B cell (primary cell): ENCODE measurements around the gene TAF1. TPM values are rescaled to one million over a fixed set of nuclear protein-coding genes. Genes with fewer than 3 reads are reported as not detected.

ENCODE experiments used
- ATAC-seq: fragments of 200-7000 bp; cut with Tn5 transposase; one replicate; pipeline ENCODE4 v1.10.0; 2021; ENCODE audit warnings: low read depth, mild to moderate bottlenecking, moderate number of reproducible peaks, moderate library complexity
- CTCF ChIA-PET: fragments of 350-600 bp; sonication (Branson Sonifier 250); formaldehyde crosslinking; loops from one replicate; lab custom pipeline; 2021; ENCODE audit warnings: antibody characterized with exemption, inconsistent platforms; lab: Charles Lee
- POLR2A ChIA-PET: fragments of 350-600 bp; sonication (Branson Sonifier 250); formaldehyde crosslinking; loops from one replicate; lab custom pipeline; 2021; ENCODE audit warnings: antibody characterized with exemption; lab: Charles Lee
- DNase-seq: peaks from one replicate; pipeline ENCODE4 v3.0.0; 2013
- H2AFZ ChIP-seq: 2 replicates; pipeline ENCODE4 v1.6.1; 2012; ENCODE audit warnings: mild to moderate bottlenecking, low read depth, low read length; ENCODE audit not compliant: insufficient read depth, poor library complexity, severe bottlenecking
- H3K27ac ChIP-seq, 2 donors: 1 replicate in 1 of 2; 2 replicates in 1 of 2; pipeline ENCODE4 v1.5.1; 2012 to 2013; ENCODE audit warnings: low read length in 2 of 2, mild to moderate bottlenecking in 2 of 2, moderate library complexity in 1 of 2
- H3K27me3 ChIP-seq, 4 experiments: fragments of 200-600 bp in 1 of 4; sonication (generic) in 1 of 4; replicated peaks in 1 of 4; 1 replicate in 2 of 4; 2 replicates in 2 of 4; pipeline versions ENCODE4 v1.6.1 to v1.7.0; 2013 to 2016; ENCODE audit warnings: low read length in 3 of 4, mild to moderate bottlenecking in 2 of 4, mixed read lengths in 1 of 4, moderate library complexity in 1 of 4; ENCODE audit not compliant: insufficient read depth in 4 of 4, control insufficient read depth in 3 of 4; ENCODE audit errors: control extremely low read depth in 1 of 4
- H3K36me3 ChIP-seq, 2 experiments: replicated peaks in 1 of 2; 1 replicate in 1 of 2; 2 replicates in 1 of 2; pipeline versions ENCODE4 v1.6.1 to v1.7.1; 2013; ENCODE audit warnings: low read length in 1 of 2; ENCODE audit not compliant: insufficient read depth in 2 of 2, control insufficient read depth in 1 of 2; ENCODE audit errors: control extremely low read depth in 1 of 2, extremely low read depth in 1 of 2
- H3K4me1 ChIP-seq, 2 donors: fragments of 200-600 bp in 1 of 2; sonication (generic) in 1 of 2; 1 replicate in 1 of 2; 2 replicates in 1 of 2; pipeline versions ENCODE4 v1.5.1 to v1.6.1; 2013 to 2017; ENCODE audit warnings: low read length in 2 of 2; ENCODE audit not compliant: control insufficient read depth in 2 of 2, insufficient read depth in 2 of 2
- H3K4me2 ChIP-seq: replicated peaks from 2 replicates; pipeline ENCODE3; 2012; ENCODE audit warnings: mild to moderate bottlenecking, low read depth, low read length; ENCODE audit not compliant: poor library complexity, severe bottlenecking
- H3K4me3 ChIP-seq, 5 experiments: fragments of 200-600 bp in 1 of 5; sonication (generic) in 1 of 5; 1 replicate in 3 of 5; 2 replicates in 2 of 5; pipeline versions ENCODE4 v1.5.1 to v1.7.0; 2011 to 2016; ENCODE audit warnings: low read length in 4 of 5, mild to moderate bottlenecking in 4 of 5, low read depth in 2 of 5, control low read depth in 1 of 5, moderate library complexity in 1 of 5; ENCODE audit not compliant: insufficient read depth in 1 of 5; ENCODE audit errors: control extremely low read depth in 1 of 5, extremely low read depth in 1 of 5
- H3K79me2 ChIP-seq: fragments of 200-600 bp; sonication (generic); one replicate; pipeline ENCODE4 v1.6.0; 2016; ENCODE audit warnings: low read length; ENCODE audit not compliant: control insufficient read depth, insufficient read depth
- H3K9ac ChIP-seq: fragments of 200-600 bp; sonication (generic); 2 replicates; pipeline ENCODE4 v1.6.1; 2017; ENCODE audit warnings: mild to moderate bottlenecking, low read length, moderate library complexity
- H3K9me3 ChIP-seq, 3 donors: one replicate each; pipeline versions ENCODE4 v1.6.1 to v1.7.1; 2013; ENCODE audit warnings: low read length in 2 of 3; ENCODE audit not compliant: control insufficient read depth in 2 of 3, insufficient read depth in 1 of 3; ENCODE audit errors: control extremely low read depth in 1 of 3
- H4K20me1 ChIP-seq: 2 replicates; pipeline ENCODE4 v1.6.0; 2012; ENCODE audit warnings: mild to moderate bottlenecking, low read length; ENCODE audit not compliant: insufficient read depth, control insufficient read depth, poor library complexity, severe bottlenecking
- H3K27ac Mint-ChIP-seq: one replicate; pipeline ENCODE4 v1.8.0; 2021; ENCODE audit warnings: mixed read lengths
- H3K27me3 Mint-ChIP-seq: one replicate; pipeline ENCODE4 v1.8.0; 2021; ENCODE audit warnings: mixed read lengths
- H3K4me1 Mint-ChIP-seq: one replicate; pipeline ENCODE4 v1.8.0; 2021; ENCODE audit warnings: mixed read lengths
- H3K4me3 Mint-ChIP-seq: one replicate; pipeline ENCODE4 v1.8.0; 2021; ENCODE audit warnings: mixed read lengths
- H3K9me3 Mint-ChIP-seq: one replicate; pipeline ENCODE4 v1.8.0; 2022; ENCODE audit warnings: mixed read lengths; ENCODE audit not compliant: insufficient read depth
- CTCF ChIP-seq: fragments of 200-600 bp; IDR thresholded peaks from one replicate; pipeline ENCODE4 v1.8.0; 2022; ENCODE audit warnings: antibody characterized with exemption, mild to moderate bottlenecking
- EZH2 ChIP-seq: IDR thresholded peaks from 2 replicates; pipeline ENCODE4 v1.6.1; 2012; ENCODE audit warnings: borderline replicate concordance, low read depth, mild to moderate bottlenecking, moderate library complexity, low read length; ENCODE audit not compliant: insufficient read depth, poor library complexity, severe bottlenecking
- WGBS: methylation state at CpG from one replicate; pipeline ENCODE4 v1.1.5; 2013; ENCODE audit warnings: missing lambda C conversion rate; ENCODE audit not compliant: insufficient coverage; 5-methylcytosine and 5-hydroxymethylcytosine counted together
- intact Hi-C: fragments of 100-400 bp; cut with micrococcal nuclease; formaldehyde crosslinking; loops from one replicate; pipeline ENCODE4 v1.10.0; 2022
- polyA plus RNA-seq: library from polyadenylated mRNA; depleted of rRNA; stranded (reverse); fragments of >200 nt; gene quantifications from 2 replicates; pipeline ENCODE4 v1.2.3, GENCODE V29; 2012
- total RNA-seq, 2 donors: library from RNA; stranded (reverse); fragments of 120-200 nt in 1 of 2; gene quantifications; 1 replicate in 1 of 2; 2 replicates in 1 of 2; pipeline versions ENCODE4 v1.2.3 to v1.2.4, GENCODE V29; 2013 to 2022

TAF1 gene
- total and polyA plus RNA-seq, 2 donors (not counting 1 experiment from before 2014, with no cell fraction given), result 12.2 to 97.5 TPM

DNA sequence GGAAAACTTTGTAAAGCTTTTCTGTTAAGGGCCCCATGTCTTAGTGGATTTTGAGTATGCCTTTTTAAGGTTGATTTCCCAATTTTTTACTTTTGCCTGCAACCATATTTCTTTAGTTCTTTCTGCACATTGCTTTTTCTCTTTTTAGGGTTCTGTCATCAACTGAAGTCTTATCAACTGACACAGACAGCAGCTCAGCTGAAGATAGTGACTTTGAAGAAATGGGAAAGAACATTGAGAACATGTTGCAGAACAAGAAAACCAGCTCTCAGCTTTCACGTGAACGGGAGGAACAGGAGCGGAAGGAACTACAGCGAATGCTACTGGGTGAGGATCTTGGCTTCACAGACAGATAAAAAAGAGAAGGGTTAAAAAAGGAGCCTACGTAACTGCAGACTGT, 27.8 kb downstream of the TAF1 start:
- H3K4me3 ChIP-seq, result no peak overlapping the region
- H3K27me3 ChIP-seq, result no peaks in the 10 kb centered on the region
- H3K9me3 ChIP-seq, result no peaks in the 10 kb centered on the region
- no peak overlapping the region for H3K27ac Mint-ChIP-seq
- CTCF ChIA-PET, result no interaction called here
- no peaks in the 10 kb centered on the region for H3K4me1 Mint-ChIP-seq
- H3K4me3 Mint-ChIP-seq, result no peak overlapping the region
- no peak overlapping the region for H3K4me2 ChIP-seq
- DNase-seq, result no peak
- TF ChIP-seq CTCF (no peak), EZH2 (no peak)
- no peaks in the 10 kb centered on the region for H3K27me3 Mint-ChIP-seq
- H2AFZ ChIP-seq, result no peak overlapping the region
- ATAC-seq, result no peak
- peaks cover 2 to 74% of the 10 kb centered on the region in 2 experiments for H3K36me3 ChIP-seq
- intact Hi-C loops, result loop anchor here (10.0 kb wide), 1 partner anchor 171 kb away; no protein-coding TSS in a partner anchor
- no peak overlapping the region for H3K27ac ChIP-seq
- 96% methylated on average over 5 of the region's 5 CpGs for WGBS
- no peak overlapping the region for H3K9ac ChIP-seq
- H3K4me1 ChIP-seq, result no peaks in the 10 kb centered on the region
- no peaks in the 10 kb centered on the region for H3K9me3 Mint-ChIP-seq
- H4K20me1 ChIP-seq, result no peaks in the 10 kb centered on the region
- H3K79me2 ChIP-seq, result no peaks in the 10 kb centered on the region
- POLR2A ChIA-PET, result no interaction called here

GRCh38 chrX:71396576-71396975, 30.4 kb downstream of the TAF1 start:
- H3K27ac ChIP-seq, result no peak overlapping the region
- Mint-ChIP-seq H3K4me1 (no peaks in the 10 kb centered on the region), H3K27me3 (no peaks in the 10 kb centered on the region), H3K4me3 (no peak overlapping the region), H3K27ac (no peak overlapping the region), H3K9me3 (no peaks in the 10 kb centered on the region)
- 100% methylated on average over 2 of the region's 5 CpGs for WGBS
- H4K20me1 ChIP-seq, result no peaks in the 10 kb centered on the region
- DNase-seq (no peak), ATAC-seq (no peak)
- no peak overlapping the region for H3K9ac ChIP-seq
- no peaks in the 10 kb centered on the region for H3K9me3 ChIP-seq
- ChIA-PET POLR2A (no interaction called here), CTCF (interaction anchor here (1.0 kb wide), 1 partner anchor 166 kb away, joined by 3 read pairs; no protein-coding TSS in a partner anchor)
- H3K27me3 ChIP-seq, result no peaks in the 10 kb centered on the region
- H3K79me2 ChIP-seq, result no peaks in the 10 kb centered on the region
- H3K4me1 ChIP-seq, result no peaks in the 10 kb centered on the region
- H3K4me2 ChIP-seq, result no peak overlapping the region
- intact Hi-C loops, result loop anchor here (10.0 kb wide), 1 partner anchor 168 kb away; no protein-coding TSS in a partner anchor
- peaks cover 2 to 62% of the 10 kb centered on the region in 2 experiments for H3K36me3 ChIP-seq
- no peak overlapping the region for H2AFZ ChIP-seq
- H3K4me3 ChIP-seq, result no peak overlapping the region
- TF ChIP-seq CTCF, result no peak
- no peak for TF ChIP-seq EZH2
